HT-29 (cell line): Measurements from ENCODE around the gene MERTK. TPM values are rescaled to one million over a fixed set of nuclear protein-coding genes. Genes with fewer than 3 reads are reported as not detected.

Source experiments
- DNase-seq: peaks from one replicate; pipeline ENCODE4 v3.0.0-alpha.2; 2015; ENCODE audit warnings: low spot score
- total RNA-seq: library from RNA; depleted of rRNA; stranded (reverse); fragments of >200 nt; shearing (Covaris generic); gene quantifications from 2 replicates; pipeline ENCODE4 v1.2.3, GENCODE V29; 2014

The MERTK gene
- total RNA-seq, 1 experiment from 2014 or later: 0.46 TPM

GRCh38 chr2:111977240-111977639, 78.8 kb downstream of the MERTK start:
- DNase-seq: no peak

GRCh38 chr2:111978452-111979170, 80.2 kb downstream of the MERTK start:
- no peak for DNase-seq

- DNase-seq: no peak
Observed at GRCh38 chr2:111981666-111982065, 83.3 kb downstream of the MERTK start.

DNA sequence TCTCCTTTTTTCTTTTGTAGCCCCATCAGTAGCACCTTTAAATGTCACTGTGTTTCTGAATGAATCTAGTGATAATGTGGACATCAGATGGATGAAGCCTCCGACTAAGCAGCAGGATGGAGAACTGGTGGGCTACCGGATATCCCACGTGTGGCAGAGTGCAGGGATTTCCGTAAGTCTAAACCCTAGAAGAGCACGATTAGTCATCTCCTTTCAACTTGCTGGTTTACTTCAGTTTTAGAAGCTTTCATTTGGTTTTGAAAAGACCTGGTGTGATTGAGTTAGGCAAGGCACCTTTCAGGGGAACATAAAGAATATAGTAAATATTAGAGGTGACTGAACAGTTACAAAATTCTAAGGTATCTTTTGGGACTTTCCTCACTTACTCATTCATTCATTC, 84.4 kb downstream of the MERTK start:
- DNase-seq: no peak

- no peak for DNase-seq
Observed at GRCh38 chr2:111983478-111984212, 85.2 kb downstream of the MERTK start.

- no peak for DNase-seq
Observed at GRCh38 chr2:111984213-111984604, 85.8 kb downstream of the MERTK start.

GRCh38 chr2:111985514-111985913, 87.1 kb downstream of the MERTK start:
- no peak for DNase-seq

DNA sequence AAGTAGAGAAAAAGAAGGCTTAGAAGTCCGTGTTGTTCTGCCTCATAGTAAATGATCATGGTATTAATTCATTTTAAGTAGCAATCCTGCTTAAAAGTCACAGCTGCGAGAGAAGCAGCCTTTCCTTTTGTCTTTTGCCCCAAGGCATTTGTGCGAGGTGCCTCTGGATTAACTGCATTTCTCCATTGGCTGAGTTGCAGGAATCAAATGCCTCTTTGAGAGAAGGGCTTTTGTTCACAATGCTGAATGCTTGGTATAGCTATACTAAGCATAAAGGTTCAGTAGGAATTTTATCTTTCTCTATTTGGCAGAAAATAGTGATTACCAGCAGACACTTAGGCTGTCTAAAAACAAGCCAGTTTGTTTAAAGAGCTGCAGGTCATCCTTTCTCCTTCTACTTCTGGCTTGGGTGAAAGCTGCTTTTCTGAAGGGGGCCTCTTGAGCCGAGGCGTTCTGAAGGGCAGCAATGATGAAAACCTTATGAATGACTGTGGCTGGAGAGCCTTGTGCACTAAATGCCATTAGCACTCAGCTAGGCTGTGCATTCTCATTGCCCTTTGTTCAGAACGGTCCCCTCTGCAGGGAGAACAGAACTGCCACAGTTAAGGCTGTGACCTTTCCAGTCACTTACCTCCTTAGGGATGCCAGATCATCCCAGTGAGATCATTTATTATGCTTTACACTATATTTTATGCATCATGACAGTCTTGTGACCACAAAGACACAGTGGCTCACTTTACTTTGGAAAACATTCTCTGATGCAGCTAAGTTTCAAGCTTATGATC, 87.9 kb downstream of the MERTK start:
- no peak for DNase-seq

DNA sequence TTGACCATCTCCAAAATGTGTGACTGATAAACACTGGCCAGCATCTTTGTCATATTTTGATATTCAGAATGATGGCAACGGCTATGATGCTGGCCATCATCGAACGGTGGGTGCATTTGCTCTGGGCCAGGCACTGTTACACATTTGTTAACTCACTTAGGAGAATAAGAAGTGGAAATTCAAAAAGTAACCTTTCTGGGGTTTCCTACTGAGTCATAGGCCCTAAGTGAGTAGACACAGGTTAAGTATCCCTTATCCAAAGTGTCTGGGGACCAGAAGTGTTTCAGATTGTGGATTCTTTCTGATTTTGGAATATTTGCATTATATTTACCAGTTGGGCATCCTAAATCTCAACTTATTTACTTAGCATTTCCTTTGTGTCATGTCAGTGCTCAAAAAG, 92.0 kb downstream of the MERTK start:
- no peak for DNase-seq

DNA sequence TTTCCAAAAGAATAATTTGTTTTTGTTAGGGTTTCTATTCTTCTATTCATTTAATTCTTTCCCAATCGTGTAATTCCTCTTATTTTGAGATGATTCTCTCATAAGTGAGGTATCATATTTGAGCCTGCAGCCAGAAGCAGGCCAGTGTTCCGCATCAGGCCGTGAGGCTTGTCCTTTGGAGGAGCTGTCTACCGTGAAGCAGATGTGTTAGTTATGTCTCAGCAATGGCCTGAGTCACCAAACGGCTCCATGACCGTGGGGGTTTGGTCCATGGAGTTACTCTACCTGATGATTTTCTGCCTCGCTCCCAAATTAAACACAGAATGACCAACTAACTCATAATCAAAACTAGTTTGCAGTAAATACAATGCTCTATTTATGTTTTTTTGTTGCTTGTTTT, 92.4 kb downstream of the MERTK start:
- no peak for DNase-seq

DNA sequence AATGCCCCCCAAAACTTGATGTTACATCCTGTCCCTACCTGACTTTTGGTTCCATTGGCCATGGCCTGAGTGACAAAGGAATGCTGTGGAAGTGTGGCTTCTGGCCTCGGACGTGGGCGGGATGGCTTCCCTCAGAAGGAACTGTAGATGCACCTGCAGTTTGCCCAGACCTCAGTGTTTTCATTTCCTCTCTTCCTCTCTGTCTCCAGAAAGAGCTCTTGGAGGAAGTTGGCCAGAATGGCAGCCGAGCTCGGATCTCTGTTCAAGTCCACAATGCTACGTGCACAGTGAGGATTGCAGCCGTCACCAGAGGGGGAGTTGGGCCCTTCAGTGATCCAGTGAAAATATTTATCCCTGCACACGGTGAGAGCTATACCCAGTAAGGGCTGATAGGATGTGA, 95.6 kb downstream of the MERTK start:
- DNase-seq: no peak

- peak; percentile 40 for DNase-seq
Observed at GRCh38 chr2:111995148-111995547, 96.7 kb downstream of the MERTK start.

DNA sequence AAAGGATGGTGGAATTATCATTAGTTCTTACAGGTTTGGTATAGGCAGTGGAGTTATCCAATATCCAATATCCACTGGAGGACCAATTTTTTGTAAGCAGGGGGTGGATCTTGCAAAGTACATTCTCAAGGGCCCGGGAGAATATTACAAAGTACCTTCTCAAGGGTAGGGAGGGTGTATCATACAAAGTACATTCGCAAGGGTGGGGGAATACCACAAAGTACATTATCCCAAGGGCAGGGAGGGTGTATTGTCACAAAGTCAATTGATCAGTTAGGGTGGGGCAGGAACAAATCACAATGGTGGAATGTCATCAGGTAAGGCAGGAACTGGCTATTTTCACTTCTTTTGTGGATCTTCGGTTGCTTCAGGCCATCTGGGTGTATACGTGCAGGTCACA, 101.4 kb downstream of the MERTK start:
- DNase-seq: no peak

- no peak for DNase-seq
Observed at GRCh38 chr2:112000399-112001135, 102.2 kb downstream of the MERTK start.

DNA sequence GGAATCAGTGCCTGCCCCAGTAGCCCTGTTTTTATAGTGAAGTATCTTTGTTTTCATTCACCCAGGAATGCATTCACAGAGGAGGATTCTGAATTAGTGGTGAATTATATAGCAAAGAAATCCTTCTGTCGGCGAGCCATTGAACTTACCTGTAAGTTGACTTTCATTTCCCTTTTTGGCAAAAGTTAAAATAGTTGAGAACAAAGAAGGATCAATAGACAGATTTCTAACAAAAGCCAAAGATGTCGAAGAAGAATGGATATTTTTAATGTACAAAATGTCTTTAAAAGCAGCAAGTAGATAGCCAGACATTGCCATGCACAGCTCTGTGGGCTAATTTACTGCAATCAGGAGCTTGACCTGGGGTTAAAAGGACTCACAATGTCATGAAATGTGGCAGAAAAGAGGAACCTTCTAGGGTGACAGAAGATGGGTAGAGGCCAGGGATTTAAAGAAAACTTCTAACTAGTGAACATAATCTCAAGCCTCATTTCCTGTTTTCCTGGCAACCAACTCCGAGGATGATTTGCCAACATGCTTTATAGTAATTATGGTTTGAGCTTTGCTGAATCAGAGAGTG, 102.8 kb downstream of the MERTK start:
- no peak for DNase-seq

DNA sequence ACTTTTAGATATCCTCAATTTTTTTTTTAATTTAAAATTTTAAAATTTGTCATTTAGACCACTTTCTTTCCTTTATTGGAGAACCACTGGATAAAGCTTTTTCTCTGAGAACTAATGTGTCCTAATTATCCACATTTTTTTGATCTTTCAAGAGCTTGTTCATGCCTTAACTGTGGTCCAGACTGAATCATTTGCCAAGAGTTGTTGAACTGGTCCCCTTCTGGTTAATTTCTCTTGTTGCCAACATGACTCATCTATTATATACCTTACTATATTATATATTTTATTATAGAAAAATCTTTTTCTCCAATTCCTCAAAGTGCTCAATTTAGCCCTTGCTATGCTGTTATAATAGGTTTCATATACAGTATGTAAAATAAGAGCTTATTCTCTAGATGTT, 103.5 kb downstream of the MERTK start:
- no peak for DNase-seq

- no peak for DNase-seq
Observed at GRCh38 chr2:112003576-112004252, 105.3 kb downstream of the MERTK start.

DNA sequence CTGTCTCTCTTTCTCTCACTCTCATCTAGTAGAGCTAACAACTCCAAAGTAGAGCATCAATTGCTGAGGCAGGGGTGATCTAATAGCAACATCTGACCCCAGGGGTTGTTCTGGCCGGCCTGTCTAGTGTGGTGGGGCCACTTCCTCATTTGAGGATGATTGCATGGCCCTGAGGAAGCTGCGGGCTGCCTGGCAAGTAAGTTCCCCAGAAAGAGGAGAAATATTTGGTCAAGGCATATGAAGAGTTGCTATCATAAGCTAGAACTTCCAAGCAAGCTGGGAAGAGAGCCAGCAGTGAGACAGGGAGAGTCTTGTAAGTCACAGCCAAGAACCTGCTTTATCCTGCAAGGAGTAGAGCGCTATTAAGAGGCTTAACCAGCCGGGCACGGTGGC, 105.8 kb downstream of the MERTK start:
- DNase-seq: no peak

- DNase-seq: no peak
Observed at GRCh38 chr2:112005406-112006075, 107.1 kb downstream of the MERTK start.

DNA sequence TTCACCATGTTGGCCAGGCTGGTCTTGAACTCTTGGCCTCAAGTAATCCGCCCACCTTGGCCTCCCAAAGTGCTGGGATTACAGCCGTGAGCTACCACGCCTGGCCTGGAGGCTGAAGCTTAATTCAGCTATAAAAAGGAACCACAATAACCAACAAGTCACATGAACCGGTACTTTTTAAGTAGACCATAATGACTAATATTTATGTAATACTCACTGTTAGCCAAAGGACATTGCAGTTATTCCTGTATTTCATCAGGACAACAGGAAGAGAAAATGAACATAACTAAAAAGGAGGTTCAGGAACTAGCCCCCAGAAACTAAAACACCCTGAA, 107.6 kb downstream of the MERTK start:
- no peak for DNase-seq
